ENCODE results near the gene CDC42BPB. TPM values are rescaled to one million over a fixed set of nuclear protein-coding genes. Genes with fewer than 3 reads are reported as not detected.

Gene CDC42BPB
- total RNA-seq, 4 donors from 2014 or later: 90.7 to 153 (median 101) TPM

GRCh38 chr14:102939820-102940561 is 117.4 kb downstream of the CDC42BPB start:
- intact Hi-C loops (cut with DNase I): no loop called here
- TF ChIP-seq, protein P1, sequence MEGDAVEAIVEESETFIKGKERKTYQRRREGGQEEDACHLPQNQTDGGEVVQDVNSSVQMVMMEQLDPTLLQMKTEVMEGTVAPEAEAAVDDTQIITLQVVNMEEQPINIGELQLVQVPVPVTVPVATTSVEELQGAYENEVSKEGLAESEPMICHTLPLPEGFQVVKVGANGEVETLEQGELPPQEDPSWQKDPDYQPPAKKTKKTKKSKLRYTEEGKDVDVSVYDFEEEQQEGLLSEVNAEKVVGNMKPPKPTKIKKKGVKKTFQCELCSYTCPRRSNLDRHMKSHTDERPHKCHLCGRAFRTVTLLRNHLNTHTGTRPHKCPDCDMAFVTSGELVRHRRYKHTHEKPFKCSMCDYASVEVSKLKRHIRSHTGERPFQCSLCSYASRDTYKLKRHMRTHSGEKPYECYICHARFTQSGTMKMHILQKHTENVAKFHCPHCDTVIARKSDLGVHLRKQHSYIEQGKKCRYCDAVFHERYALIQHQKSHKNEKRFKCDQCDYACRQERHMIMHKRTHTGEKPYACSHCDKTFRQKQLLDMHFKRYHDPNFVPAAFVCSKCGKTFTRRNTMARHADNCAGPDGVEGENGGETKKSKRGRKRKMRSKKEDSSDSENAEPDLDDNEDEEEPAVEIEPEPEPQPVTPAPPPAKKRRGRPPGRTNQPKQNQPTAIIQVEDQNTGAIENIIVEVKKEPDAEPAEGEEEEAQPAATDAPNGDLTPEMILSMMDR (IDR thresholded peaks at IDR 0.05): no peak
- TF ChIP-seq POLR2A (IDR thresholded peaks at IDR 0.05): peak in 1 of 2 donors; percentile 7
- peak overlapping the region in 2 of 3 donors; percentile 71 to 90 for H3K27ac ChIP-seq
- no peaks in the 10 kb centered on the region for H3K9me3 ChIP-seq
- DNase-seq: peak; percentile 89 to 95
- peaks cover 20 to 40% of the 10 kb centered on the region in 2 donors for H3K36me3 ChIP-seq
- no peaks in the 10 kb centered on the region for H3K27me3 ChIP-seq
- WGBS, 2 donors: 77 to 88% methylated on average over 33 to 43 of the region's 43 CpGs
- H3K4me3 ChIP-seq (replicated peaks in 1 of 3): no peak overlapping the region
- H3K4me1 ChIP-seq: peaks cover 20 to 33% of the 10 kb centered on the region in 2 donors

DNA sequence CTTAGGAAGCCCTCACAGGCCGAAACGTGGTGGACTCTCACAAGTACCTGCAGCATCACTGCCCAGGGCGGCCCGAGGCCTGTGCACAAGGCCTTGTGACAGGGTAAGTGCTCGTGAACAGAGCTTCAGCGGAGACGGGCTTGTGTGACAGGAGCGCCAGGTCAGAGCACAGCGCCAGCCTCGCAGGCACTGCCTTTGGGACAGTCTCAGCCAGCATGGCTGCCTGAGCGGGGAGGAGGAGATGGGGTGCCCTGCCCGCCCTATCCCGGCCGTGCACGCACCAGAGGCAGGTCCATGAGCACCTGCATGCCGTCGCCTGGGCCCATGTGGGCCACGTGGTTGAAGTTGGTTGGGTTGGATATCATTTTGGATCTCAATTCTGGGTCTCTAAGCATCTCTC is 118.0 kb downstream of the CDC42BPB start:
- TF ChIP-seq, protein P1 (IDR thresholded peaks at IDR 0.05): no peak
- no peak for TF ChIP-seq POLR2A (IDR thresholded peaks at IDR 0.05)
- Histone ChIP-seq H3K4me1 (peaks cover 20 to 33% of the 10 kb centered on the region in 2 donors), H3K36me3 (peaks cover 15 to 34% of the 10 kb centered on the region in 2 donors), H3K9me3 (no peaks in the 10 kb centered on the region), H3K4me3 (replicated peaks in 1 of 3) (no peak overlapping the region), H3K27me3 (no peaks in the 10 kb centered on the region), H3K27ac (peak overlapping the region in 1 of 3 donors; percentile 59)
- intact Hi-C loops (cut with DNase I): no loop called here
- WGBS, 2 donors: 94 to 97% methylated on average over 8 to 11 of the region's 18 CpGs
- DNase-seq: no peak

- Histone ChIP-seq H3K27me3 (no peaks in the 10 kb centered on the region), H3K4me3 (replicated peaks in 1 of 3) (no peak overlapping the region), H3K27ac (no peak overlapping the region), H3K36me3 (peaks cover 12 to 28% of the 10 kb centered on the region in 2 donors), H3K4me1 (peaks cover 20 to 33% of the 10 kb centered on the region in 2 donors), H3K9me3 (no peaks in the 10 kb centered on the region)
- intact Hi-C loops (cut with DNase I): no loop called here
- 97 to 100% methylated on average over 8 to 9 of the region's 12 CpGs for WGBS, 2 donors
- no peak for TF ChIP-seq POLR2A (IDR thresholded peaks at IDR 0.05)
- DNase-seq: no peak
These were observed 119.2 kb downstream of the CDC42BPB start for GRCh38 chr14:102938191-102938590.

GRCh38 chr14:102937331-102938175 is 119.8 kb downstream of the CDC42BPB start:
- TF ChIP-seq, protein P1 (IDR thresholded peaks at IDR 0.05): no peak
- no peak for TF ChIP-seq POLR2A (IDR thresholded peaks at IDR 0.05)
- DNase-seq: no peak
- Histone ChIP-seq H3K4me3 (replicated peaks in 1 of 3) (no peak overlapping the region), H3K27me3 (no peaks in the 10 kb centered on the region), H3K27ac (no peak overlapping the region), H3K36me3 (peaks cover 9 to 26% of the 10 kb centered on the region in 2 donors), H3K9me3 (no peaks in the 10 kb centered on the region), H3K4me1 (peaks cover 20 to 27% of the 10 kb centered on the region in 2 donors)
- intact Hi-C loops (cut with DNase I): no loop called here
- WGBS, 2 donors: 93 to 94% methylated on average over 15 to 19 of the region's 22 CpGs

GRCh38 chr14:102935756-102936155 is 121.6 kb downstream of the CDC42BPB start:
- 93 to 95% methylated on average over 4 of the region's 4 CpGs for WGBS, 2 donors
- Histone ChIP-seq H3K27ac (no peak overlapping the region), H3K4me1 (peaks cover 9 to 10% of the 10 kb centered on the region in 2 donors), H3K27me3 (no peaks in the 10 kb centered on the region), H3K4me3 (replicated peaks in 1 of 3) (no peak overlapping the region), H3K9me3 (no peaks in the 10 kb centered on the region), H3K36me3 (peaks cover 9 to 26% of the 10 kb centered on the region in 2 donors)
- intact Hi-C loops (cut with DNase I): no loop called here
- TF ChIP-seq POLR2A (IDR thresholded peaks at IDR 0.05): no peak
- TF ChIP-seq, protein P1 (IDR thresholded peaks at IDR 0.05): no peak
- no peak for DNase-seq
